DMS114 treated with DMSO at 0.1 percent for 48 hours (cell line): ENCODE data around the gene ZNF366.

Experiments used
- DNase-seq: peaks from one replicate; lab custom pipeline; 2025; ENCODE audit not compliant: unreplicated experiment; lab: John Stamatoyannopoulos, UW

The ZNF366 gene

GRCh38 chr5:72522607-72523006, 15.4 kb upstream of the ZNF366 start:
- no peak for DNase-seq

GRCh38 chr5:72519111-72519510, 11.9 kb upstream of the ZNF366 start:
- no peak for DNase-seq

- no peak for DNase-seq
Measured at GRCh38 chr5:72518001-72518683, 10.9 kb upstream of the ZNF366 start.

GRCh38 chr5:72516916-72517315, 9.7 kb upstream of the ZNF366 start:
- DNase-seq: no peak

GRCh38 chr5:72515211-72515610, 8.0 kb upstream of the ZNF366 start:
- DNase-seq: no peak

GRCh38 chr5:72512593-72512860, 5.3 kb upstream of the ZNF366 start:
- DNase-seq: no peak

GRCh38 chr5:72511774-72512592, 4.8 kb upstream of the ZNF366 start:
- no peak for DNase-seq

GRCh38 chr5:72511366-72511765, 4.2 kb upstream of the ZNF366 start:
- DNase-seq: no peak

GRCh38 chr5:72510610-72511181, 3.5 kb upstream of the ZNF366 start:
- DNase-seq: no peak

GRCh38 chr5:72509401-72509800, 2.2 kb upstream of the ZNF366 start:
- DNase-seq: no peak

- no peak for DNase-seq
Measured at GRCh38 chr5:72508241-72509170, 1.3 kb upstream of the ZNF366 start.

GRCh38 chr5:72507907-72508238, 663 bp upstream of the ZNF366 start:
- DNase-seq: no peak

GRCh38 chr5:72506158-72506549, 1.1 kb downstream of the ZNF366 start:
- no peak for DNase-seq

- no peak for DNase-seq
Measured at GRCh38 chr5:72505539-72506157, 1.6 kb downstream of the ZNF366 start.

GRCh38 chr5:72505016-72505415, 2.2 kb downstream of the ZNF366 start:
- no peak for DNase-seq

- DNase-seq: no peak
Measured at GRCh38 chr5:72503888-72504491, 3.2 kb downstream of the ZNF366 start.

- DNase-seq: no peak
Measured at GRCh38 chr5:72501488-72501887, 5.7 kb downstream of the ZNF366 start.

- no peak for DNase-seq
Measured at GRCh38 chr5:72499730-72500129, 7.5 kb downstream of the ZNF366 start.

- no peak for DNase-seq
Measured at GRCh38 chr5:72499090-72499489, 8.1 kb downstream of the ZNF366 start.

GRCh38 chr5:72498284-72498683, 8.9 kb downstream of the ZNF366 start:
- DNase-seq: no peak

- DNase-seq: no peak
Measured at GRCh38 chr5:72497823-72498222, 9.4 kb downstream of the ZNF366 start.
